GM21825 (cell line): ENCODE results near the gene ZNF24.
A peak's percentile ranks its signal among the peaks of the same experiment; 100 is the strongest.

Experiments
- ATAC-seq: cut with Tn5 transposase; IDR thresholded peaks from one replicate; pipeline ENCODE4 v1.9.1; 2021; ENCODE audit warnings: mild to moderate bottlenecking, moderate library complexity; ENCODE audit not compliant: unreplicated experiment

The ZNF24 gene

GRCh38 chr18:35343936-35344735 is at the start of gene ZNF24:
ZNF24 (minus strand) TSS chr18:35344420; CDS start chr18:35340650, 3,770 bp downstream.
- peak; percentile 91 for ATAC-seq

DNA sequence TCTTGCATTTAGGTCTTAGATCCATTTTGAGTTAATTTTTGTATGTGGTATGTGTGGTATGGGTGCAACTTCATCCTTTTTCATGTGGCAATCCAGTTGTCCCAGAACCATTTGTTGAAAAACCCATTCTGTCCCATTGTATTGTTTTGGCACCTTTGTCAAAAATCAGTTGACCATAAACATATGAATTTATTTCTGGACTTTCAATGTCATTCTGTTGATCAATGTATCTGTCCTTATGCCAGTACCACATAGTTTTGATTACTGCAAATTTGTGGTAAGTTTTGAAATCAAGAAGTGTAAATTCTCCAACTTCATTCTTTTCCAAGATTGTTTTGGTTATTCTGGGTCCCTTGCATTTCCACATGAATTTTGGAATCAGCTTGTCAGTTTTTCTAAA is 49.5 kb upstream of the ZNF24 start:
- ATAC-seq = no peak

DNA sequence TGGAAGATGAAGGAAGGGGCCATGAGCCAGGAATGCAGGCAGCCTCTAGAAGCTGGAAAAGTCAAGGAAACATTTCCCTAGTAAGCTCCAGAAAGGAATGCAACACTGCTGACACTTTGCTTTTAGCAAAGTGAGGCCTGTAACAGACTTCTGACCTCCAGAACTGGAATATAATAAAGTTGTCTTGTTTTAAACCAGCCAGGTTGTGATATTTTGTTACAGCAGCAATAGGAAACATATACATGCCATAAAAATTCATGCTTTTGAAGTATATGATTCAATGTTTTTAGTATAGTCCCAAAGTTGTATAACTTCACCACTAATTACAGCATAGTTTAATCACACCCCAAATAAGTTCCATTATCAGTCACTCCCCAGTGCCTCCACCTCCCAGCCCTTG is 48.2 kb upstream of the ZNF24 start:
- no peak for ATAC-seq

GRCh38 chr18:35390951-35391700 is 46.9 kb upstream of the ZNF24 start:
- no peak for ATAC-seq

GRCh38 chr18:35389095-35389618 is 44.9 kb upstream of the ZNF24 start:
- ATAC-seq = no peak

GRCh38 chr18:35387152-35387571 is 42.9 kb upstream of the ZNF24 start:
- peak; percentile 15 for ATAC-seq

DNA sequence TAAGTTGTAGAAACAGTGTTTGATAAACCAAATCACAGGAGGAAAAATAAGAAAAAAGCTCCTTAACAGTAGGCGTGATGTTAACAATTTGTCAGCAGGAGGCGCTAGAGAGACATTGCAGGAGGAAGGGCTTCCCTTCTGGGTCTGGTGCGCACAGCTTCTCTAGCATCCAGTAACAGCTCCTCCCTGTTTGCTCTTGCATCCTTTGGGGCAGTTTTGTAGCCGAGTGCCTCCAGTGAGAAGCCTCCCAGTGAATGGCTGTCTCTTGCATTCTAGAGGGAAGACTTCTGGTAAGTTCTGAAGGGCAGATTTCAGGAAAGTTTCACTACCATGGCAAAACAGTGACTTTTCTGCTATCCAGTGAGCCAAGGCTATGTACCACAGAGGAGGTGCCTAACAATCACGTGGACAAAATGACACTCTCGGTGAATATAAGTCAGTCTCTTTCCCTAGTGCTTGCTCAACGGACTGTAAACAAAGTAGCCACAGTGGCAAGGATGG is 42.4 kb upstream of the ZNF24 start:
- ATAC-seq = peak; percentile 78

DNA sequence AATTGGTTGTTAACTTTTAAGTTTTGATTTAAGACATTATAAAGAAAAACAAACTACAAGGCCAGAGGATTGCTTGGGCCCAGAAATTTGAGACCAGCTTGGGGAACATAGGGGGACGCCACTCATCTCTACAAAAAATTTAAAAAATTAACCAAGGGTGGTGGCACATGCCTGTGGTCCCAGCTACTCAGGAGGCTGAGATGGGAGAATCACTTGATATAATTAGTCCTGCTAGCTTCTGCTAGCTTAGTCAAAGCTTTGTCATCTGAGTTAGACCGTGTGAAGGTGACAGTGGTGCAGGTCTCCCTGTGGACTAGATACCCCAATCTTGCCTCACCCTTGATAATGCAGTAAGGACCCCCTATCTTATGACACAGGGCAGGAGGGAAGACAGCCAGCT is 38.9 kb upstream of the ZNF24 start:
- ATAC-seq = no peak

DNA sequence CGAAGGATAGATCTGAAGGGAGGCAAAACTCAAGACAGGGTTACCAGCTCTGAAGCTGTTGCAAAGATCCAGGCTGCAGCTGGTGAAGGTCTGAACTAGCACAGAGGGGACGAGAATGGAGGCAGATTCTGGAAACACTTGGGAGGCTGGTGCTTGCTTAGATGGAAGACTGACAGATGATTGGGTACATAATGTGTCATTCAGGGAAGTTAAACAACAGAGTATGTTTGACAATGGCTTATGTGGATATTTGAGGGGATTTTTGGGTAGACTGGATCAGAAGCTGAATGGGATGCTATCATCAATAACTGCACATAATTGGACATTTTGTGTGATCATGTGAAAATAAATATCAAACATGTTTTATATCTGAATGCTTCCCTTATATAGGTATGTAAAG is 35.2 kb upstream of the ZNF24 start:
- ATAC-seq = no peak

DNA sequence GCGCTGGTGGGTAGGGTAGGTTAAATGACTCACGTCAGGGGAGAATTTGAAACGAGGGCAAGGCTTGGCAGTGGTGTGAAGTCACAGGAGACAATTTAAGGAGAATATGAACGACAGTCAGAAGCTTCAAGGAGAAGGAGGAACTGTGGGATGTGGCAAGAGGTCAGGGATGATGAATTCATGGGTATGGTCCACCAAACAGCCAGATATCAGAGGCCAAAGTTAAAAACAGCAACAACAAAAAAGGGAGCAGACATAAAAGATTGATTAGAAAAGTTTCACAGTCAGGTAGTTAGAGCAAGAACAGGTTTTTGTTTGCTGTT is 34.3 kb upstream of the ZNF24 start:
- ATAC-seq = no peak

DNA sequence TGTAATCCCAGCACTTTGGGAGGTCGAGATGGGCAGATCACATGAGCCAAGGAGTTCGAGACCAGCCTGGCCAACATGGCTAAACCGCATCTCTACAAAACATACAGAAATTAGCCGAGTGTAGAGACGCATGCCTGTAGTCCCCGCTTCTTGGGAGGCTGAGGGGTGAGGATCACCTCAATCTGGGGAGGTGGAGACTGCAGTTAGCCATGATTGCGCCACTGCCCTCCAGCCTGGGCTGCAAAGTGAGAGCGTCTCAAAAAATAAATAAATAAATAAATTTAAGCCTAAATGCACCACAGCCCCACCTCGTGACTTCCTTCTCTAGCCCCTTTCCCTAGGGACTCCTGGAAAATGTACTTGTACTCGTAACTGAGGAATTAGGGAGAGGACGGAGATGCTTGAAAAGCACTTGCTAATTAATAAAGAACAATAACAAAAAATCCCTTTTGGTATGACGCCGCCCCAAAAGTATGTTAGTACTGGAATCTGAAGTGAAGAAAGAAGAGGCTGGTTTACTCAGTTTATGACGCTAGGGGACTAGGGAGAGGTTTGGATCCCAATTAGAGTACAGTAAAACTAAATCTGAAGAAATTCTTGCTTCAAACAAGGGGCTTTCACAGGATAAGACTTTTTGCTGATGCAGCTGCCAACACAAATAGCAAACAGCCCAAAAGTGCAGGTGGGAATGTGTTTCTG is 33.8 kb upstream of the ZNF24 start:
- no peak for ATAC-seq

DNA sequence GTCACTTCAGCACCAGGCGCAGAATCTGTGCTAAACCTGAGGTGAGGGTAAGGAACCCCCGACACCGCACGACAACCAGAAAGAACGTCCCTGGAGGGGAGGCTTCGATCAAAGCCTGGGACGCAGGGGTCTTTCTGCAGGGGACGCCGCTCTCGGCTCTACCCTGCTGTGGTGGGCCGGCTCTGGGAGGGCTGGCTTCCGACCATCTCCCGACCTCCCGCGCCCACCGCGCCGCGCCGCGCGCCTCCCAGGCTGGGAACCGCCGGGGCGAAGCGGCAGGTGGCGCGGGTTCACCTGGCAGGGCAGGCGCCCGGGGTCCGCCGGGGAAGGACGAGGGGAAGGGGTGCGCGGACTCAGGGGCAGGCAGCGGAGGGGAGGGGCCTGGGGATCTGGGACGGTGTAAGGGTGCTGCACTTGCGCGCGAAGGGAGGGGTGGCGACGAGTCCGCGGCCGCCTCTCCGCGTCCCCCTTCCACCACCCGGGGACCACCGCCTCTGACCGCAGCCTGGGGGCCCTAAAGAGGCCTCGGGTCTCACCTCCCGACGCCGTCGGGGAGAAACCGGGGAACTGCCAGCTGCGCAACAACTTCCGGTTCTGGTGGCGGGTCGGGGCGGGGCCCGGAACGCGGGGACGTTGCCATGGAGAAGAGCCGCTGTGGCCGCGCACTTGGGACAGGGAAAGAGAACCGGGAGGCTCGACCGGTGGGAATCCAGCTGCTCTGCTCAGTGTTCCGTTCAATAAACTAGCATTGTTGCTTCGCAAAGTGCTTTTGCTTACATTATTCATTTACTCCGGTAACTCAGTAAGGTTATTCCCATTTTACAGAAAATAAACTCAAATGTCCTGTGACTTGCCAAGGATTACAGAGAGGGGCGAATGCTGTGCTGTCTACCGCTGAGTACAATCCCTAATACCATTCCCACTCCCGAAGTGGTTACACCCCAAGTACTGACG is 32.8 kb upstream of the ZNF24 start, which contains the start of gene ZNF396:
Gene ZNF396 (minus strand): TSS at position 596 of the 954 bp plus-strand sequence. CDS start 3,045 bp downstream, outside the sequence.
- peak; percentile 85 for ATAC-seq

GRCh38 chr18:35376393-35376741 is 32.1 kb upstream of the ZNF24 start:
- ATAC-seq = peak; percentile 51

DNA sequence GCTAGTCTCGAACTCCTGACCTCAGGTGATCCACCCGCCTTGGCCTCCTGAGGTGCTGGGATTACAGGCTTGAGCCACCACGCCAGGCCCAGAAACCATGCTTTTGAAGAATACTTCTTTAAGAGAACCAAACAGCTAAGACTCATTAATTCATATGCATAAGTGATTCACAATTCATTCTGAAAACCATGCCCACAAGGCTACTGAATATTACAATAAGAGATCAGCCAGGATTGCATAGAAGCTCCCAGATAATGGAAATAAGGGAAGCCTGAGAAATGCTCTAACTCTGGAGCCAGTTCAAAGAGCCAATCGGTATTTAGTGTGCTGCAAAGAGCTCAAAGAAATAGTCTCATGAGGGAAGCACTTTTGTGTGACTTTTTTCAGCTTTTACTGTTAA is 30.5 kb upstream of the ZNF24 start:
- ATAC-seq = no peak

GRCh38 chr18:35371412-35372195 is 27.4 kb upstream of the ZNF24 start:
- ATAC-seq = no peak

GRCh38 chr18:35369126-35369525 is 24.9 kb upstream of the ZNF24 start:
- ATAC-seq = no peak

DNA sequence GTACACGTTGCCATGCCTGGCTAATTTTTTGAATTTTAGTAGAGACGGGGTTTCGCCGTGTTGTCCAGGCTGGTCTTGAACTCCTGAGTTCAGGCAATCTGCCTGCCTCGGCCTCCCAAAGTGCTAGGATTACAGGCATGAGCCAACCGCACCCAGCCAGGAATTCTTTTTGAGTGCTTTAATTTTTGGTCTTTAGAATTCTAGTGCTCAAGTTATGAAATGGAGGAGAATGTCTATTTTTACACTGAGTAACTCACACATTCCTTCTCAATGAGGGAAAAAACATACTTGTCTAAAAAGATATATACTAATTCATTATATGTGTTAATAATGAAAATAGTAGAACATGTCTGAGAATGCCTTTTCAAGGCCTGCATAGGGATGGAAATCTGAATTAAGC is 24.4 kb upstream of the ZNF24 start:
- ATAC-seq = no peak

GRCh38 chr18:35362531-35362930 is 18.3 kb upstream of the ZNF24 start:
- ATAC-seq = no peak

DNA sequence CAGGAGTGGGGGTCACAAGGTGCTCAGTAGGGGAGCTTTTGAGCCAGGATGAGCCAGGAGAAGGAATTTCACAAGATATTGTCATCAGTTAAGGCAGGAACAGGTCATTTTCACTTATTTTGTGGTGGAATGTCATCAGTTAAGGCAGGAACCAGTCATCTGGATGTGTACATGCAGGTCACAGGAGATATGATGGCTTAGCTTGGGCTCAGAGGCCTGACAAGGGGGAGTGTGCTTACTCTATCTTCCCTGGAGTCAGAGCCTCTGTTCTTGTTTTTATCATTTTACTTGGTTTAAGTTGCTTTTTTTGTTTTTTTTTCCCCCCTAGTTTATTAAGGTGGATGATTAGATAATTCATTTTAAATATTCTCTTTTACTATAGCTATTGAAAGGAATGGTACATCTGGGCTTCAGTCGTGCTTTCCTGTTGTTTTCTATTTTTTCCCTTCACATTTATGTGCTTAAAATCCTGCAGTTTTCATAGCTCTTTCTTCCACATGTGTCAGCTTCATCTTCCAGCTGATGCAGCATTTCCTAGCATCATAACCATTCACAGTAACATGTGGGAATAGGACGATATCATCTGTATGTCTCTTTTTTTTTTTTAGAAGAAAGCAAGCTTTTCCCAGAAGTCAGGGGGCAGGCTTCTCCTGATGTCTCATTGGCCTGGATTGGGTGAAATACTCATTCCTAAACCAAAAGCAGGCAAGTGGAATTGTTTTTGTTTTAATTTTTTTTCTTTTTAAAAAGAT is 17.5 kb upstream of the ZNF24 start:
- no peak for ATAC-seq
